PC-9 (cell line): Measurements from ENCODE around the gene ARHGAP28.

Source experiments
- EZH2 ChIP-seq: fragments of 200-600 bp; sonication (generic); IDR thresholded peaks from 2 replicates; pipeline ENCODE4 v1.8.0; 2017; ENCODE audit warnings: antibody characterized with exemption, low read depth
- TF ChIP-seq, protein P1 (sequence below): fragments of 200-600 bp; sonication (generic); conservative IDR thresholded peaks from 2 replicates; pipeline ENCODE4 v1.6.1; 2017; ENCODE audit warnings: mixed run types, antibody characterized with exemption, mild to moderate bottlenecking, moderate library complexity

DNA sequence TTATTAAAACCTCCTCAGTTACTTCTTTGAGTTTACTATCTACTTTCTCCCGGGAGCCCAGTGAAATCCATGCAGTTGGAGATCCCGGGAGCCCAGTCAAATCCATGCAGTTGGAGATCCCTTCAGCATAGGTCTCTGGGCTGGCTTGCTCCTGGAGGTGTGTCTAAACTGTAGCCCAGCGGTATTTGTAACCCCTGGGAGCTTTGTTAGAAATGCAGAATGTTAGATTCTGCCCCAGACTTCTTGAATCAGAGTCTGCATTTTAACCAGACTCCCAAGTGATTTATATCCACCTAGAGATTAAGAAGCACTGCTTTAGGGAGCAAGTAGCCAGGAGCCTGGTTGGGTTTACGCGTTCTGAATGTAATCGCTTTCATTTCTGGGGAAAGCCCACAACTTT lies 54.5 kb downstream of the ARHGAP28 start:
- no peak for TF ChIP-seq EZH2
- TF ChIP-seq, protein P1, sequence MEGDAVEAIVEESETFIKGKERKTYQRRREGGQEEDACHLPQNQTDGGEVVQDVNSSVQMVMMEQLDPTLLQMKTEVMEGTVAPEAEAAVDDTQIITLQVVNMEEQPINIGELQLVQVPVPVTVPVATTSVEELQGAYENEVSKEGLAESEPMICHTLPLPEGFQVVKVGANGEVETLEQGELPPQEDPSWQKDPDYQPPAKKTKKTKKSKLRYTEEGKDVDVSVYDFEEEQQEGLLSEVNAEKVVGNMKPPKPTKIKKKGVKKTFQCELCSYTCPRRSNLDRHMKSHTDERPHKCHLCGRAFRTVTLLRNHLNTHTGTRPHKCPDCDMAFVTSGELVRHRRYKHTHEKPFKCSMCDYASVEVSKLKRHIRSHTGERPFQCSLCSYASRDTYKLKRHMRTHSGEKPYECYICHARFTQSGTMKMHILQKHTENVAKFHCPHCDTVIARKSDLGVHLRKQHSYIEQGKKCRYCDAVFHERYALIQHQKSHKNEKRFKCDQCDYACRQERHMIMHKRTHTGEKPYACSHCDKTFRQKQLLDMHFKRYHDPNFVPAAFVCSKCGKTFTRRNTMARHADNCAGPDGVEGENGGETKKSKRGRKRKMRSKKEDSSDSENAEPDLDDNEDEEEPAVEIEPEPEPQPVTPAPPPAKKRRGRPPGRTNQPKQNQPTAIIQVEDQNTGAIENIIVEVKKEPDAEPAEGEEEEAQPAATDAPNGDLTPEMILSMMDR: no peak
